Prostate gland (tissue), 2 donors: ENCODE measurements around the gene RHBDD1. TPM values are rescaled to one million over a fixed set of nuclear protein-coding genes. Genes with fewer than 3 reads are reported as not detected.

Experiments used
- DNase-seq: peaks from one replicate; pipeline ENCODE4 v3.0.0-alpha.2; 2019; ENCODE audit warnings: low spot score
- H3K27ac ChIP-seq, 2 donors: fragments of 200-600 bp; sonication (generic); 2 replicates each; pipeline ENCODE4 v1.5.1; 2017 to 2019
- H3K27me3 ChIP-seq: fragments of 200-600 bp; sonication (generic); replicated peaks from 2 replicates; pipeline ENCODE4 v1.5.1; 2019; ENCODE audit not compliant: insufficient read depth
- H3K36me3 ChIP-seq, 2 donors: fragments of 200-600 bp; sonication (generic); 1 replicate in 1 of 2; 2 replicates in 1 of 2; pipeline versions ENCODE4 v1.5.1 to v1.8.1; 2017 to 2019
- H3K4me1 ChIP-seq: fragments of 200-600 bp; sonication (generic); replicated peaks from 2 replicates; pipeline ENCODE4 v1.5.1; 2019
- H3K4me3 ChIP-seq, 2 donors: fragments of 200-600 bp; sonication (generic); 2 replicates each; pipeline ENCODE4 v1.5.1; 2017 to 2019
- H3K9me3 ChIP-seq: fragments of 200-600 bp; sonication (generic); 2 replicates; pipeline ENCODE4 v1.5.1; 2017
- POLR2A ChIP-seq: fragments of 450-650 bp; IDR thresholded peaks from one replicate; pipeline ENCODE4 v1.6.1; 2016; ENCODE audit warnings: antibody characterized with exemption, mild to moderate bottlenecking
- POLR2AphosphoS5 ChIP-seq: sonication (generic); formaldehyde crosslinking; IDR thresholded peaks from one replicate; pipeline ENCODE4 v1.6.1; 2017; ENCODE audit warnings: antibody characterized with exemption
- WGBS: methylation state at CpG from one replicate; pipeline ENCODE4 v1.1.5; 2018; 5-methylcytosine and 5-hydroxymethylcytosine counted together
- intact Hi-C: fragments of 100-400 bp; cut with DNase I; formaldehyde crosslinking; loops from one replicate; pipeline ENCODE4 v1.14.2; 2022
- total RNA-seq, 2 donors: library from RNA; depleted of rRNA; stranded (reverse); fragments of >200 nt; gene quantifications; one replicate each; pipeline ENCODE4 v1.1.0, GENCODE V29; 2016
- TF ChIP-seq, protein P1 (sequence below), 4 experiments: fragments of 200-600 bp in 2 of 4; fragments of 450-650 bp in 2 of 4; sonication (generic) in 2 of 4; IDR thresholded peaks; 1 replicate in 3 of 4; 2 replicates in 1 of 4; pipeline ENCODE4 v1.5.1; 2016 to 2019; ENCODE audit warnings: antibody characterized with exemption in 4 of 4, mild to moderate bottlenecking in 2 of 4, moderate library complexity in 2 of 4

Gene RHBDD1
- total RNA-seq, 2 donors from 2014 or later, result 16.5 to 33.5 TPM

DNA sequence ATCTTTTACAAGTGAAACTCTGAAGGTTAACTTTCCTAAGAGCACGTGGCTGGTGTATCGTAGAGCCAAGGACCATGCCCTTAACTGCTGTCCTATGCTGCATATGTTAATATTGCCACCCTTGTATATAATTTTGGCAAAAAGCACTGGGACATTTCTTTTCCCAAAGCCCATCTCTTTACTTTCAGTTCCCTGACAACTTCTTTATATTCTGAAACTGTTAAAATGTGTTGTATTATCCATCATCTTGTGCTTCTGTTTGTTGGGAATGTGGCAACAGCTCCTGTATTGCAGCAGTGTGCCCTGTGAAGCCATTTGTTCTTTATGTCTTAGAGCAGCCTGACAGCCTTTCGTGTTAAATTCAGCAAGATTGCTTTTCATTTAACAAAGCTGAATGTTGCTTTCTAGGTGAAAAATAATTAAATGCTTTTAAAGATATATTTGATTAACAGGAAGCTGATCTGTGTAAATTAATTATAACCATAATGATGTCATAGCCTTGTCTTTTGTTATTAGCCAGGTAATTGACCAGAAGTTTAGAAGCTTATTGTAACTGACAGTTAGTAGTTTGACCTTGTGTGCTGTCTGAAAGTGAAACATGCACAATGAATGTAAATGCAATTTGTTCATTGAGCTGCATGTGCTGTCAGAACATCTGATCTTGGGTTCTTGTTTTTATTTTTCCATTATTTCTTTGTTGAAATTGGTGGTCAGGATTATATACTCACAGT lies 9.7 kb downstream of the RHBDD1 start:
- Histone ChIP-seq H3K36me3 (no peaks in the 10 kb centered on the region), H3K27me3 (no peaks in the 10 kb centered on the region), H3K4me3 (no peak overlapping the region), H3K27ac (no peak overlapping the region), H3K9me3 (no peaks in the 10 kb centered on the region), H3K4me1 (no peaks in the 10 kb centered on the region)
- WGBS, result 90% methylated on average over 3 of the region's 3 CpGs
- TF ChIP-seq POLR2AphosphoS5 (no peak), POLR2A (no peak)
- TF ChIP-seq, protein P1, sequence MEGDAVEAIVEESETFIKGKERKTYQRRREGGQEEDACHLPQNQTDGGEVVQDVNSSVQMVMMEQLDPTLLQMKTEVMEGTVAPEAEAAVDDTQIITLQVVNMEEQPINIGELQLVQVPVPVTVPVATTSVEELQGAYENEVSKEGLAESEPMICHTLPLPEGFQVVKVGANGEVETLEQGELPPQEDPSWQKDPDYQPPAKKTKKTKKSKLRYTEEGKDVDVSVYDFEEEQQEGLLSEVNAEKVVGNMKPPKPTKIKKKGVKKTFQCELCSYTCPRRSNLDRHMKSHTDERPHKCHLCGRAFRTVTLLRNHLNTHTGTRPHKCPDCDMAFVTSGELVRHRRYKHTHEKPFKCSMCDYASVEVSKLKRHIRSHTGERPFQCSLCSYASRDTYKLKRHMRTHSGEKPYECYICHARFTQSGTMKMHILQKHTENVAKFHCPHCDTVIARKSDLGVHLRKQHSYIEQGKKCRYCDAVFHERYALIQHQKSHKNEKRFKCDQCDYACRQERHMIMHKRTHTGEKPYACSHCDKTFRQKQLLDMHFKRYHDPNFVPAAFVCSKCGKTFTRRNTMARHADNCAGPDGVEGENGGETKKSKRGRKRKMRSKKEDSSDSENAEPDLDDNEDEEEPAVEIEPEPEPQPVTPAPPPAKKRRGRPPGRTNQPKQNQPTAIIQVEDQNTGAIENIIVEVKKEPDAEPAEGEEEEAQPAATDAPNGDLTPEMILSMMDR (IDR thresholded peaks at IDR 0.05), result no peak
- no peak for DNase-seq
- intact Hi-C loops, result no loop called here

GRCh38 chr2:226847090-226847489 lies 11.2 kb downstream of the RHBDD1 start:
- 70% methylated on average over 1 of the region's 1 CpG for WGBS
- no peaks in the 10 kb centered on the region for H3K36me3 ChIP-seq
- TF ChIP-seq POLR2AphosphoS5 (no peak), POLR2A (no peak)
- TF ChIP-seq, protein P1 (IDR thresholded peaks at IDR 0.05), result no peak

GRCh38 chr2:226847511-226847910 lies 11.7 kb downstream of the RHBDD1 start:
- no peak overlapping the region for H3K27ac ChIP-seq
- H3K4me1 ChIP-seq, result no peaks in the 10 kb centered on the region
- no peaks in the 10 kb centered on the region for H3K36me3 ChIP-seq
- WGBS, result 79% methylated on average over 2 of the region's 2 CpGs
- H3K9me3 ChIP-seq, result no peaks in the 10 kb centered on the region
- no peaks in the 10 kb centered on the region for H3K27me3 ChIP-seq
- intact Hi-C loops, result no loop called here
- no peak overlapping the region for H3K4me3 ChIP-seq
- TF ChIP-seq POLR2A, result no peak
- TF ChIP-seq POLR2AphosphoS5, result no peak
- TF ChIP-seq, protein P1 (IDR thresholded peaks at IDR 0.05), result no peak
- DNase-seq, result no peak

More at GRCh38 chr2:226847090-226847489, 11.2 kb downstream of the RHBDD1 start:
- intact Hi-C loops, result no loop called here
- Histone ChIP-seq H3K9me3 (no peaks in the 10 kb centered on the region), H3K27me3 (no peaks in the 10 kb centered on the region), H3K4me3 (no peak overlapping the region), H3K27ac (no peak overlapping the region), H3K4me1 (no peaks in the 10 kb centered on the region)
- no peak for DNase-seq

DNA sequence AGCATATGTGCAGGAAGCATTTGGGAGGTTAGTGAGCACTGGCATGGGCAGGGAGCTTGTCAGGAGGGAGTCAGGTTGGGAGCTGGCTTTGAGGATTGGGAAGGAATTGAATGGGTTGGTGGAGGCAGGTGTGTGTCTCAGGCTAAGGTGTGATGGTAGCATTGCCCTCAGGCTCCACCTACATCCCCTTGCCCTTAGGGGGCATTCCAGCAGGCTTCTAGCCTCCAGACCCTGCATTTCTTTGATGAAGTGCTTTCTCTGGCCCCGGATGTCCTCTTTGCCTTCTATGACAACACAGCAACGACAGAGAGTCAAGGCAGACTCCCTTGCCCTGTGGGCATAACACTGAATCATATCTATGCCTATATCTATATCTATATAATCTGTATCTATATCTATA lies 13.5 kb downstream of the RHBDD1 start:
- intact Hi-C loops, result no loop called here
- no peak overlapping the region for H3K27ac ChIP-seq
- H3K9me3 ChIP-seq, result no peaks in the 10 kb centered on the region
- 77% methylated on average over 2 of the region's 2 CpGs for WGBS
- H3K36me3 ChIP-seq, result no peaks in the 10 kb centered on the region
- H3K4me1 ChIP-seq, result no peaks in the 10 kb centered on the region
- H3K4me3 ChIP-seq, result no peak overlapping the region
- no peak for DNase-seq
- no peaks in the 10 kb centered on the region for H3K27me3 ChIP-seq
- TF ChIP-seq POLR2A, result no peak
- TF ChIP-seq, protein P1 (IDR thresholded peaks at IDR 0.05), result no peak
- no peak for TF ChIP-seq POLR2AphosphoS5

DNA sequence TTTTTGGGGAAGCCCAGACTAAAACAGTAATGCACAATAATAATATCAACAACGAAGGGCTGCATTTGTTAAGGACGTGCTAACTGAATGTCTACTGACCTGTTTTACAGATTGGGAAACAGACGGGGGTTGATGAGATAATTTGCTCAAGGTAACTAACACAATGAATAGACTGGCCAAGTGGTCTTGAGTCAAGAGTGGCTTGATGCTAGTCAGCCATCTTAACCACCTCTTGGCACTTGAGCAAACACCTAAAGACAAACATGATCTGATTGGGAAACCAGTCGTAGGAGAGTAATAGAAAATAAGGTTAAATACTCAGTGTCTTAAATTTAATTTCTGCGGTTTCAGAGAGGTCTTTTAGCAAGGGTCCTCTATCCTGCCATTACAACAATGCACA lies 14.2 kb downstream of the RHBDD1 start:
- H3K9me3 ChIP-seq, result no peaks in the 10 kb centered on the region
- TF ChIP-seq POLR2A (no peak), POLR2AphosphoS5 (no peak)
- TF ChIP-seq, protein P1 (IDR thresholded peaks at IDR 0.05), result no peak
- DNase-seq, result no peak
- H3K27me3 ChIP-seq, result no peaks in the 10 kb centered on the region
- no peak overlapping the region for H3K27ac ChIP-seq
- H3K4me1 ChIP-seq, result no peaks in the 10 kb centered on the region
- 96% methylated on average over 5 of the region's 5 CpGs for WGBS
- intact Hi-C loops, result no loop called here
- no peak overlapping the region for H3K4me3 ChIP-seq
- H3K36me3 ChIP-seq, result no peaks in the 10 kb centered on the region
